Small intestine (tissue), 7 donors: Measurements from ENCODE around the gene HYAL3. TPM values are rescaled to one million over a fixed set of nuclear protein-coding genes. Genes with fewer than 3 reads are reported as not detected.

ENCODE experiments used
- DNase-seq, 2 donors: peaks; one replicate each; pipeline versions ENCODE4 v3.0.0 to v3.0.0-alpha.2; 2013
- FAIRE-seq: peaks from 2 replicates; lab custom pipeline; 2012; peaks lifted over from hg19 to GRCh38; lab: Jason Lieb, UNC
- H3K27ac ChIP-seq, 3 donors: one replicate each; pipeline ENCODE4 v1.5.1; 2013; ENCODE audit warnings: low read length in 2 of 3, mild to moderate bottlenecking in 2 of 3, control low read depth in 1 of 3, inconsistent platforms in 1 of 3, low read depth in 1 of 3, moderate library complexity in 1 of 3
- H3K27me3 ChIP-seq, 3 donors: one replicate each; pipeline ENCODE4 v1.6.1; 2013; ENCODE audit warnings: low read length in 3 of 3, inconsistent platforms in 1 of 3; ENCODE audit not compliant: control insufficient read depth in 3 of 3, insufficient read depth in 3 of 3
- H3K36me3 ChIP-seq, 3 donors: one replicate each; pipeline ENCODE4 v1.6.1; 2013; ENCODE audit warnings: low read length in 3 of 3, inconsistent platforms in 1 of 3, low read depth in 1 of 3, mild to moderate bottlenecking in 1 of 3, moderate library complexity in 1 of 3; ENCODE audit not compliant: control insufficient read depth in 3 of 3, insufficient read depth in 2 of 3
- H3K4me1 ChIP-seq, 3 donors: one replicate each; pipeline ENCODE4 v1.6.1; 2013; ENCODE audit warnings: low read length in 2 of 3, inconsistent platforms in 1 of 3, low read depth in 1 of 3, mild to moderate bottlenecking in 1 of 3, moderate library complexity in 1 of 3; ENCODE audit not compliant: control insufficient read depth in 3 of 3, insufficient read depth in 2 of 3
- H3K4me3 ChIP-seq, 3 donors: one replicate each; pipeline ENCODE4 v1.5.1; 2013; ENCODE audit warnings: low read length in 3 of 3, control low read depth in 1 of 3, inconsistent platforms in 1 of 3, low read depth in 1 of 3, mild to moderate bottlenecking in 1 of 3, moderate library complexity in 1 of 3
- H3K9me3 ChIP-seq, 2 donors: one replicate each; pipeline ENCODE4 v1.6.1; 2013; ENCODE audit warnings: low read depth in 1 of 2, low read length in 1 of 2; ENCODE audit not compliant: control insufficient read depth in 2 of 2, insufficient read depth in 1 of 2
- WGBS, 3 donors: extraction: QIAGEN DNeasy Blood & Tissue Kit; methylation state at CpG; one replicate each; pipeline ENCODE4 v1.1.7; 2013; 5-methylcytosine and 5-hydroxymethylcytosine counted together
- polyA plus RNA-seq, 4 donors: library from polyadenylated mRNA; stranded (reverse) in 3 of 4; unstranded in 1 of 4; fragments of 200-250 nt in 3 of 4; fragments of 120-200 nt in 1 of 4; gene quantifications; one replicate each; pipeline versions ENCODE4 v1.2.1 to v1.2.3, GENCODE V29; 2013
- donor health status: healthy with polysubstance abuse.
- donor health status: control.
- donor health status: control.
- donor health status: Bipolar disorder and iron deficiency.
- donor health status: healthy.

HYAL3 gene
- polyA plus RNA-seq, 4 donors = 1.6 to 4.1 (median 2.5) TPM

DNA sequence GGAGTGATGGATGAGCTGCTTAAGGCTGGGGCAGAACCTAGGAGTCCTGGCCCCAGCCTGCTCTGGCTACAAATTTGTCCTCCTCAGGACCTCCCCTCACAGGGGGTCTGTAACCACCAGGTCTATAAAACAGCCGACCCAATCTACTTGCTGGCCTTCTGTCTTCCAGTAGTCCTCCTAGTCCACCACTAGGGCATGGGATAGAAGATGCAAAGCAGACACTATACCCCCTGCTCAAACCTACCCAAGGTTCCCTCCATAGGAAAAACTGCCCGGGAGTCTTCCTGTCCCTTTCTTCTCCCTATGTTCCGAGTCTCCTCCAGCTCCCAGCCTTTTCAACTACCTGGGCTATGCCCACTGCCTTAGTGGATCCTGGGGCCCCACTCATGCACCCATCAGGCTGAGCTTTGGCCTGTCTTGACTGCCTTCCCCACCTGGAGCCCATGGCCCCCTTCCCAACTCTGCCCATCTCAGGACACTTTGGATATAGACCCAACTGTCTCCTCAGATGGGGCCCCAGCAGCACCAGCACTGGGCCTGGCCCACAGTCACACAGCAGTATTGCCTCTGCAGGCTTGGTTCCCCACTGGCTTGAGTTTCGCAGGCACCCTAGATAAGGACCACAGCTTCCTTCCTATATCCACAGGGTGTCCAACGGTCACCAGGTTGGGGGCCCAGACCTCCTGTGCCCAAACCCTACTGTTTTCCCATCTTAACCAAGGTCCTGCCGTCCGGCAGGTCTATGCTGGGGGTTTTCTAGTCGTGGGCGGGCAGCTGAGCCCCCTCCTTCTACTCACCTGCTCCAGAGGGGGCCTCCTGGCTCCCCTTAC is 1.1 kb downstream of the HYAL3 start:
- 48 to 50% (median 48%) methylated on average over 9 of the region's 9 CpGs for WGBS, 3 donors
- no peak for FAIRE-seq

DNA sequence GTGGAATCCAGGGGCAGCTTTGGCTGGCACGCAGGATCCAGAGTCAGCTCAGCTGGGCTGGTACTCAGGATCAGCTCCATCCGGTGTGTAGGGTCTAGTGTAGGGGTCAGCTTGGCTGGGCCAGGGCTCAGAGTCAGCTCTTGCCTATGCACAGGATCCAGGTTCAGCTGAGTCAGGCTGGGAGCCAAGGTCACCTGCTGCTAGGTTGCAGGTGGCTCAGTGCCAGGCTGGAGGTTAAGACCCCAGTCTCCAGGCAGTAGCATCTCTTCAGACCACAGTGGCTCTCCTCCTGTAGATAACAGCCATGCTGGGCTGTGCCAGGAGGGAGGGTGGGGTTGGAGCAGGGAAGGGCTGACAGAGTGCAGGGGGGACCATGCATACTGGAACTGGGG is 1.8 kb downstream of the HYAL3 start:
- WGBS, 3 donors = 62 to 89% (median 88%) methylated on average over 2 of the region's 2 CpGs
- no peak for FAIRE-seq
- Histone ChIP-seq H3K4me1 (peaks cover 7 to 41% (median 9%) of the 10 kb centered on the region in 3 donors), H3K4me3 (no peak overlapping the region), H3K27ac (no peak overlapping the region), H3K36me3 (peaks cover 0 to 22% (median 0%) of the 10 kb centered on the region in 3 donors), H3K9me3 (no peaks in the 10 kb centered on the region), H3K27me3 (no peaks in the 10 kb centered on the region)
- DNase-seq = no peak

More for the DNA sequence above, 1.1 kb downstream of the HYAL3 start:
- H3K9me3 ChIP-seq = no peaks in the 10 kb centered on the region
- peak in 1 of 2 donors; percentile 38 for DNase-seq
- H3K4me3 ChIP-seq = peak overlapping the region in 2 of 3 donors; percentile 51 to 90
- H3K36me3 ChIP-seq = peaks cover 0 to 22% (median 0%) of the 10 kb centered on the region in 3 donors
- H3K27me3 ChIP-seq = no peaks in the 10 kb centered on the region
- peaks cover 7 to 42% (median 9%) of the 10 kb centered on the region in 3 donors for H3K4me1 ChIP-seq
- H3K27ac ChIP-seq = peak overlapping the region in 2 of 3 donors; percentile 90 to 94

GRCh38 chr3:50296721-50297383 is 2.4 kb downstream of the HYAL3 start:
- no peak for FAIRE-seq
- no peaks in the 10 kb centered on the region for H3K9me3 ChIP-seq
- H3K4me3 ChIP-seq = no peak overlapping the region
- DNase-seq = no peak
- peaks cover 0 to 22% (median 0%) of the 10 kb centered on the region in 3 donors for H3K36me3 ChIP-seq
- WGBS, 3 donors = 93 to 95% (median 94%) methylated on average over 18 of the region's 18 CpGs
- no peak overlapping the region for H3K27ac ChIP-seq
- peaks cover 7 to 36% (median 9%) of the 10 kb centered on the region in 3 donors for H3K4me1 ChIP-seq
- no peaks in the 10 kb centered on the region for H3K27me3 ChIP-seq

- no peak overlapping the region for H3K27ac ChIP-seq
- FAIRE-seq (no peak), DNase-seq (no peak)
- 87 to 92% (median 89%) methylated on average over 8 of the region's 8 CpGs for WGBS, 3 donors
- peaks cover 5 to 43% (median 9%) of the 10 kb centered on the region in 3 donors for H3K4me1 ChIP-seq
- peaks cover 0 to 24% (median 0%) of the 10 kb centered on the region in 3 donors for H3K36me3 ChIP-seq
- no peaks in the 10 kb centered on the region for H3K27me3 ChIP-seq
- no peak overlapping the region for H3K4me3 ChIP-seq
- H3K9me3 ChIP-seq = no peaks in the 10 kb centered on the region
These were observed 3.4 kb downstream of the HYAL3 start for GRCh38 chr3:50295553-50296431.

- H3K36me3 ChIP-seq = peaks cover 0 to 34% (median 0%) of the 10 kb centered on the region in 3 donors
- no peaks in the 10 kb centered on the region for H3K9me3 ChIP-seq
- no peaks in the 10 kb centered on the region for H3K27me3 ChIP-seq
- DNase-seq (no peak), FAIRE-seq (no peak)
- 92 to 94% (median 92%) methylated on average over 22 of the region's 22 CpGs for WGBS, 3 donors
- no peak overlapping the region for H3K4me3 ChIP-seq
- peaks cover 0 to 38% (median 5%) of the 10 kb centered on the region in 3 donors for H3K4me1 ChIP-seq
- H3K27ac ChIP-seq = no peak overlapping the region
These were observed 4.5 kb downstream of the HYAL3 start for GRCh38 chr3:50294492-50295403.

GRCh38 chr3:50294089-50294488 is 5.1 kb downstream of the HYAL3 start:
- H3K27ac ChIP-seq = no peak overlapping the region
- peaks cover 0 to 37% (median 5%) of the 10 kb centered on the region in 3 donors for H3K4me1 ChIP-seq
- FAIRE-seq (no peak), DNase-seq (no peak)
- no peak overlapping the region for H3K4me3 ChIP-seq
- H3K27me3 ChIP-seq = no peaks in the 10 kb centered on the region
- H3K9me3 ChIP-seq = no peaks in the 10 kb centered on the region
- WGBS, 3 donors = 84 to 91% (median 88%) methylated on average over 4 of the region's 4 CpGs
- peaks cover 0 to 41% (median 0%) of the 10 kb centered on the region in 3 donors for H3K36me3 ChIP-seq

GRCh38 chr3:50293079-50293801 is 6.0 kb downstream of the HYAL3 start:
- H3K27me3 ChIP-seq = no peaks in the 10 kb centered on the region
- no peaks in the 10 kb centered on the region for H3K9me3 ChIP-seq
- no peak for FAIRE-seq
- DNase-seq = no peak
- H3K27ac ChIP-seq = peak overlapping the region in 2 of 3 donors; percentile 71
- H3K4me3 ChIP-seq = no peak overlapping the region
- peaks cover 0 to 29% (median 0%) of the 10 kb centered on the region in 3 donors for H3K4me1 ChIP-seq
- 77 to 82% (median 81%) methylated on average over 12 of the region's 12 CpGs for WGBS, 3 donors
- H3K36me3 ChIP-seq = peaks cover 0 to 50% (median 0%) of the 10 kb centered on the region in 3 donors
